Brain microvascular endothelial cell (primary cell): ENCODE measurements around the gene PSME1.

Source experiments
- DNase-seq: peaks from one replicate; pipeline ENCODE4 v3.0.0-alpha.2; 2020
- H3K27ac ChIP-seq: fragments of 250-450 bp; sonication (Bioruptor Pico); 2 replicates; pipeline ENCODE4 v1.5.1; 2020; ENCODE audit warnings: mild to moderate bottlenecking, moderate library complexity
- H3K27me3 ChIP-seq: fragments of 250-450 bp; sonication (Bioruptor Pico); replicated peaks from 2 replicates; pipeline ENCODE4 v1.5.1; 2020; ENCODE audit warnings: mild to moderate bottlenecking
- H3K36me3 ChIP-seq: fragments of 250-450 bp; sonication (Bioruptor Pico); replicated peaks from 2 replicates; pipeline ENCODE4 v1.5.1; 2020; ENCODE audit warnings: mild to moderate bottlenecking
- H3K4me3 ChIP-seq: 2 replicates; pipeline ENCODE4 v1.5.1; 2011; ENCODE audit warnings: low read depth, mild to moderate bottlenecking, control low read depth, low read length, moderate library complexity
- CTCF ChIP-seq: IDR thresholded peaks from 2 replicates; pipeline ENCODE4 v1.5.1; 2011; ENCODE audit warnings: low read depth, mild to moderate bottlenecking, moderate library complexity, low read length, control low read depth, inconsistent platforms; ENCODE audit errors: missing control alignments
- in situ Hi-C: cut with HindIII; loops from 2 replicates; pipeline ENCODE4 v1.10.0; 2017; ENCODE audit warnings: low sequenced_read_pairs, low pct_ligation_motif_present

PSME1 gene

GRCh38 chr14:24176599-24176998 lies 40.6 kb downstream of the PSME1 start:
- no peak for TF ChIP-seq CTCF
- Histone ChIP-seq H3K4me3 (no peak overlapping the region), H3K27me3 (no peaks in the 10 kb centered on the region), H3K36me3 (peaks cover 43% of the 10 kb centered on the region), H3K27ac (no peak overlapping the region)
- no peak for DNase-seq
- in situ Hi-C loops, result no loop called here

GRCh38 chr14:24177041-24177825 lies 41.2 kb downstream of the PSME1 start:
- Histone ChIP-seq H3K4me3 (no peak overlapping the region), H3K27me3 (no peaks in the 10 kb centered on the region), H3K27ac (no peak overlapping the region), H3K36me3 (peaks cover 49% of the 10 kb centered on the region)
- in situ Hi-C loops, result no loop called here
- no peak for DNase-seq
- TF ChIP-seq CTCF, result no peak

GRCh38 chr14:24177891-24178290 lies 41.9 kb downstream of the PSME1 start:
- no peak overlapping the region for H3K4me3 ChIP-seq
- no peaks in the 10 kb centered on the region for H3K27me3 ChIP-seq
- in situ Hi-C loops, result no loop called here
- no peak for DNase-seq
- H3K36me3 ChIP-seq, result peaks cover 56% of the 10 kb centered on the region
- TF ChIP-seq CTCF, result no peak
- H3K27ac ChIP-seq, result no peak overlapping the region

- H3K36me3 ChIP-seq, result peaks cover 61% of the 10 kb centered on the region
- H3K27me3 ChIP-seq, result no peaks in the 10 kb centered on the region
- no peak for TF ChIP-seq CTCF
- in situ Hi-C loops, result no loop called here
- no peak overlapping the region for H3K4me3 ChIP-seq
- DNase-seq, result no peak
- H3K27ac ChIP-seq, result no peak overlapping the region
Observed at GRCh38 chr14:24178399-24179178, 42.6 kb downstream of the PSME1 start.

- no peak for TF ChIP-seq CTCF
- Histone ChIP-seq H3K27me3 (no peaks in the 10 kb centered on the region), H3K27ac (no peak overlapping the region), H3K36me3 (peaks cover 67% of the 10 kb centered on the region), H3K4me3 (no peak overlapping the region)
- DNase-seq, result no peak
- in situ Hi-C loops, result no loop called here
Observed at GRCh38 chr14:24179294-24179960, 43.4 kb downstream of the PSME1 start.
